GM12873 (cell line): ENCODE data around the gene USO1.

Experiments
- CTCF ChIP-seq: IDR thresholded peaks from 2 replicates; pipeline ENCODE4 v1.5.1; 2012; ENCODE audit warnings: low read depth, mild to moderate bottlenecking, moderate library complexity, low read length, control low read depth; ENCODE audit not compliant: insufficient read depth; ENCODE audit errors: missing control alignments

Gene USO1

GRCh38 chr4:75858721-75859120 lies 134.3 kb downstream of the USO1 start:
- TF ChIP-seq CTCF: no peak

- TF ChIP-seq CTCF: no peak
Observed at GRCh38 chr4:75860606-75861005, 136.2 kb downstream of the USO1 start.
